Activated CD8-positive, alpha-beta memory T cell treated with anti-CD3 and anti-CD28 coated beads, Interleukin-2, amount 10 ng/mL, durations not matched to agents 7 days and 5 days (primary cell): Measurements from ENCODE around the gene PLAC9. TPM values are rescaled to one million over a fixed set of nuclear protein-coding genes. Genes with fewer than 3 reads are reported as not detected.
"Not testable (repeated sequence)": the region's sequence is repeated elsewhere in the genome, so short reads cannot be mapped to it uniquely, and the experiment has no call there.

Experiments
- ATAC-seq: fragments of 150-1000 bp; cut with Tn5 transposase; one replicate; pipeline ENCODE4 v1.10.0; 2021; ENCODE audit warnings: moderate library complexity
- CTCF ChIA-PET: fragments of 350-600 bp; sonication (Branson Sonifier 250); formaldehyde crosslinking; loops from one replicate; lab custom pipeline; 2021; ENCODE audit warnings: antibody characterized with exemption; lab: Charles Lee
- DNase-seq: peaks from one replicate; pipeline ENCODE4 v3.0.0-alpha.2; 2020
- H3K27ac Mint-ChIP-seq: one replicate; pipeline ENCODE4 v1.8.0; 2021; ENCODE audit warnings: mild to moderate bottlenecking, mixed read lengths
- H3K27me3 Mint-ChIP-seq: one replicate; pipeline ENCODE4 v1.8.0; 2021; ENCODE audit warnings: mixed read lengths
- H3K36me3 Mint-ChIP-seq: one replicate; pipeline ENCODE4 v1.8.0; 2021; ENCODE audit warnings: mild to moderate bottlenecking, mixed read lengths
- H3K4me1 Mint-ChIP-seq: one replicate; pipeline ENCODE4 v1.8.0; 2021; ENCODE audit warnings: mixed read lengths
- H3K4me3 Mint-ChIP-seq: one replicate; pipeline ENCODE4 v1.8.0; 2021; ENCODE audit warnings: mild to moderate bottlenecking, moderate library complexity, mixed read lengths
- H3K9me3 Mint-ChIP-seq: one replicate; pipeline ENCODE4 v1.8.0; 2022; ENCODE audit warnings: low read depth, mixed read lengths
- total RNA-seq, 2 experiments: library from RNA; stranded (reverse); gene quantifications; one replicate each; pipeline ENCODE4 v1.2.3, GENCODE V29; 2021

Gene PLAC9
- not detected for total RNA-seq

- Mint-ChIP-seq H3K27ac (no peak within 1 kb of the TSS), H3K9me3 (no peaks in the 10 kb centered on the region), H3K4me3 (no peak within 1 kb of the TSS), H3K27me3 (peaks cover 37% of the 10 kb centered on the region), H3K4me1 (peaks cover 4% of the 10 kb centered on the region), H3K36me3 (no peaks in the 10 kb centered on the region)
- DNase-seq (no peak), ATAC-seq (peak; percentile 20)
- CTCF ChIA-PET = interaction anchor here (1.3 to 2.5 kb wide), 2 partner anchors 74 to 128 kb away, joined by 3 to 10 read pairs; no protein-coding TSS in a partner anchor
Observed at GRCh38 chr10:80132299-80133139, at the start of gene PLAC9. Gene PLAC9, plus strand, starts transcription at chr10:80132730. Its CDS starts 33 bp downstream, at chr10:80132763.

GRCh38 chr10:80090121-80090520 is 42.4 kb upstream of the PLAC9 start:
- H3K36me3 Mint-ChIP-seq = no peaks in the 10 kb centered on the region
- no peak overlapping the region for H3K4me3 Mint-ChIP-seq
- CTCF ChIA-PET = interaction anchor here (1.3 to 1.5 kb wide), 2 partner anchors 10 to 44 kb away, joined by 3 read pairs; no protein-coding TSS in a partner anchor

GRCh38 chr10:80094231-80094630 is 38.3 kb upstream of the PLAC9 start:
- peaks cover 3% of the 10 kb centered on the region for H3K27me3 Mint-ChIP-seq
- CTCF ChIA-PET = no interaction called here
- H3K36me3 Mint-ChIP-seq = no peaks in the 10 kb centered on the region
- H3K4me1 Mint-ChIP-seq = peaks cover 2% of the 10 kb centered on the region
- no peak for ATAC-seq
- no peak for DNase-seq
- no peak overlapping the region for H3K4me3 Mint-ChIP-seq
- H3K9me3 Mint-ChIP-seq = no peaks in the 10 kb centered on the region
- no peak overlapping the region for H3K27ac Mint-ChIP-seq

More at GRCh38 chr10:80090121-80090520, 42.4 kb upstream of the PLAC9 start:
- H3K4me1 Mint-ChIP-seq = no peaks in the 10 kb centered on the region
- no peaks in the 10 kb centered on the region for H3K9me3 Mint-ChIP-seq
- H3K27ac Mint-ChIP-seq = no peak overlapping the region
- DNase-seq (no peak), ATAC-seq (no peak)
- no peaks in the 10 kb centered on the region for H3K27me3 Mint-ChIP-seq

GRCh38 chr10:80098272-80098671 is 34.3 kb upstream of the PLAC9 start:
- H3K27ac Mint-ChIP-seq, H3K4me1 Mint-ChIP-seq, CTCF ChIA-PET, H3K9me3 Mint-ChIP-seq, ATAC-seq, H3K36me3 Mint-ChIP-seq, H3K4me3 Mint-ChIP-seq, H3K27me3 Mint-ChIP-seq, DNase-seq: not testable (repeated sequence)

GRCh38 chr10:80099295-80099694 is 33.2 kb upstream of the PLAC9 start:
- H3K36me3 Mint-ChIP-seq, H3K4me3 Mint-ChIP-seq, DNase-seq, CTCF ChIA-PET, H3K9me3 Mint-ChIP-seq, H3K4me1 Mint-ChIP-seq, H3K27me3 Mint-ChIP-seq, H3K27ac Mint-ChIP-seq, ATAC-seq: not testable (repeated sequence)

GRCh38 chr10:80100116-80100515 is 32.4 kb upstream of the PLAC9 start:
- H3K27ac Mint-ChIP-seq = no peak overlapping the region
- no peak overlapping the region for H3K4me3 Mint-ChIP-seq
- CTCF ChIA-PET = no interaction called here
- H3K36me3 Mint-ChIP-seq = no peaks in the 10 kb centered on the region
- no peaks in the 10 kb centered on the region for H3K9me3 Mint-ChIP-seq
- H3K4me1 Mint-ChIP-seq = peaks cover 10% of the 10 kb centered on the region
- peaks cover 3% of the 10 kb centered on the region for H3K27me3 Mint-ChIP-seq
- DNase-seq (no peak), ATAC-seq (no peak)

GRCh38 chr10:80100861-80101695 is 31.5 kb upstream of the PLAC9 start:
- Mint-ChIP-seq H3K4me3 (no peak overlapping the region), H3K4me1 (peaks cover 12% of the 10 kb centered on the region), H3K9me3 (no peaks in the 10 kb centered on the region), H3K27me3 (peaks cover 7% of the 10 kb centered on the region), H3K27ac (no peak overlapping the region), H3K36me3 (no peaks in the 10 kb centered on the region)
- CTCF ChIA-PET = interaction anchor here (0.6 kb wide), 1 partner anchor 158 kb away, joined by 3 read pairs; no protein-coding TSS in a partner anchor
- ATAC-seq = no peak
- no peak for DNase-seq

- H3K27me3 Mint-ChIP-seq = peaks cover 4% of the 10 kb centered on the region
- peaks cover 10% of the 10 kb centered on the region for H3K4me1 Mint-ChIP-seq
- CTCF ChIA-PET = no interaction called here
- H3K36me3 Mint-ChIP-seq = peaks cover 6% of the 10 kb centered on the region
- peaks cover 8% of the 10 kb centered on the region for H3K9me3 Mint-ChIP-seq
- H3K27ac Mint-ChIP-seq = no peak overlapping the region
- no peak overlapping the region for H3K4me3 Mint-ChIP-seq
- ATAC-seq (peak; percentile 72), DNase-seq (no peak)
Observed at GRCh38 chr10:80104066-80104926, 28.2 kb upstream of the PLAC9 start.

- ATAC-seq (no peak), DNase-seq (no peak)
- Mint-ChIP-seq H3K4me1 (peaks cover 18% of the 10 kb centered on the region), H3K27ac (no peak overlapping the region), H3K9me3 (peaks cover 11% of the 10 kb centered on the region), H3K36me3 (peaks cover 6% of the 10 kb centered on the region), H3K27me3 (peaks cover 4% of the 10 kb centered on the region), H3K4me3 (no peak overlapping the region)
- CTCF ChIA-PET = no interaction called here
Observed at GRCh38 chr10:80108576-80109239, 23.8 kb upstream of the PLAC9 start.

- no peak for DNase-seq
- Mint-ChIP-seq H3K4me3 (no peak overlapping the region), H3K4me1 (peaks cover 8% of the 10 kb centered on the region), H3K36me3 (peaks cover 6% of the 10 kb centered on the region), H3K27ac (peak overlapping the region; percentile 49), H3K27me3 (no peaks in the 10 kb centered on the region), H3K9me3 (peaks cover 11% of the 10 kb centered on the region)
- CTCF ChIA-PET = no interaction called here
- no peak for ATAC-seq
Observed at GRCh38 chr10:80110986-80111385, 21.5 kb upstream of the PLAC9 start.

- Mint-ChIP-seq H3K27ac (no peak overlapping the region), H3K9me3 (no peaks in the 10 kb centered on the region), H3K36me3 (no peaks in the 10 kb centered on the region), H3K4me3 (no peak overlapping the region), H3K4me1 (no peaks in the 10 kb centered on the region), H3K27me3 (peaks cover 28% of the 10 kb centered on the region)
- DNase-seq (no peak), ATAC-seq (no peak)
- CTCF ChIA-PET = interaction anchor here (1.9 to 2.0 kb wide), 2 partner anchors 25 to 60 kb away, joined by 4 to 12 read pairs; no protein-coding TSS in a partner anchor
Observed at GRCh38 chr10:80118669-80119068, 13.9 kb upstream of the PLAC9 start.

GRCh38 chr10:80122110-80122710 is 10.3 kb upstream of the PLAC9 start:
- Mint-ChIP-seq H3K4me3 (no peak overlapping the region), H3K36me3 (no peaks in the 10 kb centered on the region), H3K27me3 (peaks cover 31% of the 10 kb centered on the region), H3K27ac (no peak overlapping the region), H3K4me1 (no peaks in the 10 kb centered on the region), H3K9me3 (no peaks in the 10 kb centered on the region)
- ATAC-seq (no peak), DNase-seq (no peak)
- CTCF ChIA-PET = no interaction called here
